SH-SY5Y (cell line): ENCODE results near the gene GPR171.

Source experiments
- GATA2 ChIP-seq: IDR thresholded peaks from 2 replicates; pipeline ENCODE4 v1.6.1; 2011; ENCODE audit warnings: mild to moderate bottlenecking, low read depth, low read length
- GATA3 ChIP-seq: IDR thresholded peaks from 2 replicates; pipeline ENCODE4 v1.6.1; 2011; ENCODE audit warnings: low read depth, mild to moderate bottlenecking, low read length, moderate library complexity

The GPR171 gene, protein sequence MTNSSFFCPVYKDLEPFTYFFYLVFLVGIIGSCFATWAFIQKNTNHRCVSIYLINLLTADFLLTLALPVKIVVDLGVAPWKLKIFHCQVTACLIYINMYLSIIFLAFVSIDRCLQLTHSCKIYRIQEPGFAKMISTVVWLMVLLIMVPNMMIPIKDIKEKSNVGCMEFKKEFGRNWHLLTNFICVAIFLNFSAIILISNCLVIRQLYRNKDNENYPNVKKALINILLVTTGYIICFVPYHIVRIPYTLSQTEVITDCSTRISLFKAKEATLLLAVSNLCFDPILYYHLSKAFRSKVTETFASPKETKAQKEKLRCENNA

DNA sequence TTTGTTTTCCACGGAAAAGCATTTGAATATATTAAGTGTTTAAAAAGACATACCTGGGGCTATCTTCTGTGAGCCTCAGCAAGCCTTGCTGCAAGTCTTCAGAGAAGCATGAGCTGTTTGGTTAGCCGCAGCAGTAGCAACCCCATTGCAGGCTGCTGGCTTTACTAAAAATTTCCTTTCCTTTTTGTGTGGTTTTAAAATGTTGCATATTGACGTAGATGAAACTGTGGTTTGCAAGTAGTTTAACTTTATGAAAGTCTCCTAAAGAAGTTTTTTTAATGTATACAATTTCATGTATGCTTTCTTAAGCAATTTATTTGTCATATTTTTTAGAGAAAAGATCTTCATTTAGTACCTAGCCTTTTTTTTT lies at the start of gene GPR171:
GPR171 (minus strand) TSS at position 166 of the 370 bp plus-strand sequence. CDS start 3,830 bp downstream, outside the sequence.
- TF ChIP-seq GATA2 (no peak), GATA3 (no peak)

DNA sequence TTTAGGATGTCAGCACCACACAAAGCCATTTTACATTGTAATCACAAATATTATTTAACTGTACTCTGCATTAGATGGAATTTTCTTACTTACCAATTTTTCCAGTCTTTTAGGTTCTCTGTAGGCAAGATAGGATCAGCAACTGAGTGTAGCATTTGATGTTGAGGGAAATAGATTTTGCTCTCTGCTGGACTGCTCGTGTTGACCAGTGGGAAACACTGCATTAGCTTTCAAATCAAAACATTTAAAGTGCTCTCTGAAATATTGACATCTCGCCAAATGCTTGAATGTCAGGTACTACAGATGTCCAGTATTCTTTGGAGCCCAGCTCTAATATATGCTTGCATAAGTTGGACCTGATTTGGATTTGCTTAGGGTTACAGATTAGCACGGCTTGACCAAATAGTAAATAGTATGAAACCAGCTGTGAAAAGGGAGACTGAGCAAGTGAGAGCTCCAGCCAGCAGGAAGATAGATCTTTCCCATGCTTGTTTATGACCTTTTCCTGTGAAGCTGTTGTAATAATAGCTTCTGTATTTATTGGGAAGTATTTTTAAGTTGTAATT lies 45.8 kb upstream of the GPR171 start:
- TF ChIP-seq GATA3 = no peak
- no peak for TF ChIP-seq GATA2

DNA sequence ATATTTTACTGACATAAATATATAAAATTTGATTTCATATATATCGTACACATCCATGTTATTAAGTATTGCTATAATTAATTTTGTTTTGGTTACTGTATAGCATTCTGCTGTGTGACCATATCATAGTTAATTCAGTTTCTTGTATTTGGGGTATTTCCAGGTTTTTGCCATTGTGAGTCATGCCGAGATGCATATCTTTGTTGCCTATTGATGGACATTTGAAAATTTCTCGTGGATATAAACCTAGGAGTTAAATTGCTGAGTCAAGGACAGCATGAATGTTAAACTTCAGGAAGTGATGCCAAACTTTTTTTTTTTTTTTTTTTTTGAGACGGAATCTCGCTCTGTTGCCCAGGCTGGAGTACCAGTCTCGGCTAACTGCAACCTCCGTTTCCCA lies 33.7 kb upstream of the GPR171 start:
- no peak for TF ChIP-seq GATA3
- no peak for TF ChIP-seq GATA2

DNA sequence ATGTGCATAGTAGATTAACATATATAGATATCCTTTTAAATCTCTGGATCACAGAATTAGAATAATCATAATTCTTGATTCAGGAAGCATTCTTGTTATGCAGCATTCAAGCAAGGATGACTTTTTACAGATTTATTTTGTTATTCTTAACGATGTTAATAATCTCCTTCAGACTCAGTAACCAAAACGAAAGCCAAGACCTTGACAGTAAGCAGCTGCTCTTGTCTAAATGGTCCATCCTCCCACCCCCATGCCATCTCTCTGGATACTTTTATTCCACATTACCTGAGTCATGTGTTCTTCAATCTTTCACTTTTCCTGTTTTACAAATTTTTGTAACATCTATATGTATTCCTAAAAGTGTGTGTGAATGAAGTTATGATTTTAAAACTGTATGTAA lies 33.3 kb upstream of the GPR171 start:
- TF ChIP-seq GATA2 (no peak), GATA3 (no peak)

DNA sequence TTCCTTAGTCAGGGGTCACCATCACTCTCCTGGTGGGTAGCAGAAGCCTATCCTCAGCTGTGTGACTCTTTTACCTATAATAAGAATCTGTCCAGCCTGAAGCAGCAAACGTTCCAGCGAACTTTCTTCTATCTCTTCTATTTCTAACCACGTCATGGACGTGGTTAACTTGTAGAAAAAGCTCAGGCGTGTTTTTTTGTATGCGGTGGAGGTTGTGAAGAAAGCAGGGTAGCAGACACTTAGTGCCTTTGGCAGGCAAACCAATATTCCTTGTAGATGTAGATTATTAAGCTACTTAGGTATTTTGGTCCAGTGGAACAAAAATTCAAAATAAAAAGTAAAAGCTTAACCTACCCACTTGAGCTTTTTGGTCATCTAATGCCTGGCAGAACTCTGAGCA lies 31.8 kb upstream of the GPR171 start:
- no peak for TF ChIP-seq GATA3
- no peak for TF ChIP-seq GATA2

DNA sequence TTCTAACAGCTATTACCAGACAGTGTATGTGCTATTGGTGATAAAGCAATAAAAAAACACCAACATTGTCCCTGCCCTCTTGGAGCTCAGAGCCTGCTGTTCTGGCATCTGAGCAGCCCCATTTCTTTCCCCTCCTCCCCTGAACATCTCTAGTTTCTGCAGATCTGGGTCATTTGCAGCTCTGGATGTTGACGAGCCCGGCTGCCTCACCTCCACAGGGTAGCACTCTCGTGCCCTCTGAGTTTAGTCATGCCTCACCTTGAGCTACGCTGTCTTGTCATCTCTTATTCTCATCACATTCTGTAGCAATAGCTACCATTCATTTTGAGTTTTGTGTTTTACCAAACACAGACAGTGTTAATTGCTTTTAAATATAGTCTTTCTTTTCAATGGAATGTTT lies 30.0 kb upstream of the GPR171 start:
- TF ChIP-seq GATA2 = no peak

DNA sequence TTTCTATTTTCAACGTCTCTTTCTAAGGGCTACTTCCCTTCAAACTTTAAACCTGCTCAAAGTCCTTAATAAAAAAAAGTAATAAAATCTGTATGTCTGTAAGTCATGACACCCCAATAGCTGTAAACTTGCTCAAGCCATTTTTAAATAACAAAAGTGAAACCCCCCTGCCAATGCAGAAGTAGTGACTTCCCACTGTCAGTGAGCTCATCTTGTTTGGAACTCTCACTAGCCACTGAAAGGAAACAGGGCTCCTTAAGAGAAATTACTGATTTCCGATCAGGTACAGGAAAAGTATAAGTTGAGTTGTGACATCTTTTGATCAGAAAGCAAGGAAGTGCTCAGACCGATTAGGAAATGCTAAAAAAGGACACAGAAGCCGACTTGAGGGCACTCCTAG lies 27.6 kb upstream of the GPR171 start:
- no peak for TF ChIP-seq GATA2
- TF ChIP-seq GATA3 = no peak

DNA sequence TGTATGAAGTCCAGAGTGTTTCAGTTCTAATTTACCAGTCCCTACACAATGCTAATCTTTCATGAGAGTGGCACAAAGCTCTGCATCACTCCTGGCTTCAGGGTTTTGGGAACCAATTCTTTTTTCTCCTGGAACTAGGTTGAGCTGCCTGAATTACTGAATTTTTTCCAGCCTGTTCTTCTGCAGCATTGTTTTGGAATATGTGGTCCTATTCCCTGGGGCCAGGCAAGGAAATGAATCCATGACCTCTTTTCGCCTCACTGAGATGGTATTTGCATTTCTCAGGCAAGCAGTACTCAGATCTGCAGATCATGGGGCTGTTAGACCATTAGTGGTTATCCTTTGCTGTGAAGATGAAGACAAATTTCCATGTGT lies 25.6 kb upstream of the GPR171 start:
- TF ChIP-seq GATA3 (no peak), GATA2 (no peak)

DNA sequence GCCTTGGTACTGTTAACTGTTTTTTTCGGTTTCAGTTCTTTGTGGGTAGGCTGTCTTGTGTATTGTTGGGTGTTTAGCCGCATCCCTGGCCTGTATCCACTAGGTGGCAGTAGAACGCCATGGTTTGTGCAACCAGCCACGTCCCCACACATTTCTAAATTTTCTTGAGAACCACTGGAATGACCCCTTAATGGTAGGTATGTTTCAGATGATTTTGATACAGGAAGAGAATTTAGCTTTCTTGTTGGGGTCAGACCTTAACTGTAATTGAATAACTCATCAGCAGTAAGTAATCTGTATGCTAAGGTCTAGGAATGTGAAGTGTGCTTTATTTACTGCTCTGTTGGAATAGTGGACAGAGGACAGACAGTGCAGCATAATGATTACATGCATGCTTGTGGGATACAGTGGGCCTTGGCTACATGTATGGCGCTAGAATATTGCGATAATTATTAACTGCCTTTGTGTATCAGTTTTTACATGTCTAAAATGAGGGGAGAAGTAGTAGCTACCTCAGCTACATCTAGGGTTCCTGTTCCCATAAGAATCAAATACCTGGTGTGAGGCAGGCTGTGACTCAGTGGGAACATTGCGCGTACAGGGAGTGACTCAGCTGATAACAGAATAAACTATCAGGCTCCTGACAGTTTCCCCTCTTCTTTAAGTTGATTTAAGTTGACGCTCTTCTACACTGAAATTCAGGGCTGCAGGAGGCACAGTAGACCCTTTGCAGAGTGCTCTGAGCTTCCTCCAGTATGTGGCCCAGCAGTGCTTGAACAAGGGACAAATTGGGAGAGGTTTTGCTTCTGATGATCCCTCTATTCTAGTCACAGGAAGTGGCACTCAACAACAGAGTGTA lies 25.0 kb upstream of the GPR171 start:
- TF ChIP-seq GATA2 = no peak
- no peak for TF ChIP-seq GATA3

DNA sequence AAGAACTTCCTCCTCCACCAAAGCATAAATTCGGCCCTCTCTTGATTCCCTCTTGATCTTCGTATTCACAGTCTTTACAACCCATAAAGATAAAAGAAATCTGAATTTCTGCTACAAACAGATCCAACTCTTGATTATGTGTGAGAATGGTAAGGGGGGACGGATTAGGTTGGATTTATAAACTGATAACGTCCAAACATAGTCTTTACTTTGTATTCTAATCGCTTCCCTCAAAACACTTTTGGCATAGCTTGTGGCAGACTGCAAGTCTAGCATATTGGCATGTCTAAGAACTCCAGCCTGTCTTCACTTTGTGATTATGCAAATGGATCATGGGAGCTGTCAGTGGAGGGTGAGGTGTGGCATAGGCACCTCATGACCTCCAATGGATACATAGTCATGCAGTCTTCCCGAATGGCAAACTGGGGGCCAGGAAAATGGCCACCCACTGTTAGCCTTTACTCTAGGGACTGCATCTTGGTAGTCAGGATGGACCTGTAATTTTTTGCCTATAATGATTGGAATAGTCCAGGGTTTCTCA lies 24.3 kb upstream of the GPR171 start:
- TF ChIP-seq GATA3 = no peak
- no peak for TF ChIP-seq GATA2

DNA sequence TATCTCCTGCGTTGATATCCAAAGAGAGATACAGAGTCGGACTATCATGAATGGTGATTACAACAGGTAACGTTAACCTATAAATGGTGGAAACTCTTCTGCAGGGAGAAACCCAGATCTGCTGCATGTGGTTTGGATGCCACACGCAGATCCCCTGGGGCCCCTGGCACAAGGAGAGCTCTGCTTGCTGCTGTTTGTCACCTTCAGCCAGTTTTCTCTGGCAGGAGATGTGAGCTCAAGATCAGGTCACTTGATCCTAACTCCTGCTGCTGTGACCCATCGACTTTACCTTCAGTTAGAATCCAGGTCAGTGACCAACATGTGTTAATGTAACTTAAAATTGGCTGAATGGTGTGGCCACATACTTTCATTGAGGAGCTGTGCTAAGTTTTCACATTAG lies 23.8 kb upstream of the GPR171 start:
- TF ChIP-seq GATA3 = no peak
- no peak for TF ChIP-seq GATA2

DNA sequence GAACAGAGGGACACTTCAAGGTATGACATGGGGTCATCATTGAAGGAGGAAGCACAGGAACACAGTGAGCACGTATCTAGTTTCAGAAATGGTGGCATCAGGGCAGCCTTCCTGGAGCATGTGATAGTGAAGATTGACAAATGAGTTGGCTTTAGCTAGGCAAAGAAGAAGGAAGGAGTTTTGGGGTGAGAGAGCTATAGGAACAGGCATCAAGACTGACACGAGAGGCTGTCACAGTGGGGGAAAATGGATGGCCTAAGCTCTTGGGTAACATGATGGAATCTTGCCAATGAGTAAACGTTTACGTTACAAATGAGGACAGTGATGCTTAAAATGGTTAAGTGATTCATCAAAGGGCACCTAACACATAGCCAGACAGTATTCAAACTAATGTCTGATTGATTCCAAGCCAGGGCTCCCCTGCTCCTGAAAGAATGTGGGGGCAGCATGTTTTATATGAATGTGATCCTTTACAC lies 23.1 kb upstream of the GPR171 start:
- no peak for TF ChIP-seq GATA3
- TF ChIP-seq GATA2 = no peak

DNA sequence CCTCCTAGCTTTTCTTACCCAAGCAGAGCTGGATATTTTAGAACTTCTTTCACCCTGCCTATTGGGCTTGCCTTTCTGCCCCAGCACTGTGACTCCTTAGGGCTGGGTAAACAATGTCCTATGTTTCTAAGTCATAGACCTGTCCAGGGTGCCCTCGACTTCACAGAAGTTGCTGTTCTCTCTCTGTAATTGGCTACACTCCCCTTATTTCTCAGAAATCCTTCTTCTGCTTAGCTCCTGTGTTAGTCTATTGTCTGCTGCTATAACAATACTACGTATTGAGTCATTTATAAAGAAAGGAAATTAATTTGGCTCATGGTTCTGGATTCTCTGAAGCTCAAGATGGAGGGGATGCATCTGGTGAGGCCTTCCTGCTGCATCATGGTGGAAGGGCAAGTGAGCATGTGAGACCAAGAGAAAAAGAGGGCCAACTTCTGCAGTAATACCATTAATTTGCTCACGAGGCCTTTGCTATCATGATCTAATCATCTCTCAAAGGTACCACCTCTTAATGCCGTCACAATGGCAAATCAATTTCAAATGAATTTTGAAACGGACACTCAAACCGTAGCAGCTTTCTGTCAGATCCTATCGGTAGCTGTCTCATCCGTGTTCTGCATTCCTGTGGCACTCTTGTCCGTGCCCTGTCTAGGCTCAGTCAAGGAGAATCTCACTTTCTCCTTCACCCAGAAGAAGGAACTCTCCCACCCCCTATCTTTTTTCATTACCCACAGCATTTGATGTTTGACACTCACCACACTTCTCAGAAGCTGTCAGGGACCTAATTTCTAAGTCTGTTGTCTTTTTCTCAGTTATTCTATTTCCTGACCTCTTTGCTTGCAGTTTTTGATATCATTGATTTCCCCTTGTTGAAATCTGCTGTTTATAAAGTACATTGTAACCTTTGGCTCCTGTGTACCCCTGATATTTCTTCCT lies 22.3 kb upstream of the GPR171 start:
- TF ChIP-seq GATA3 (no peak), GATA2 (no peak)
